Daoy (cell line): ENCODE data around the gene SHF. TPM values are rescaled to one million over a fixed set of nuclear protein-coding genes. Genes with fewer than 3 reads are reported as not detected.
"Not testable (repeated sequence)": the region's sequence is repeated elsewhere in the genome, so short reads cannot be mapped to it uniquely, and the experiment has no call there.

Source experiments
- DNase-seq: peaks from one replicate; pipeline ENCODE4 v3.0.0-alpha.2; 2015; ENCODE audit warnings: low read depth
- total RNA-seq: library from RNA; depleted of rRNA; stranded (reverse); fragments of >200 nt; shearing (Covaris generic); gene quantifications from 2 replicates; pipeline ENCODE4 v1.2.3, GENCODE V29; 2014; rRNA removed

Gene SHF
- total RNA-seq = 0.36 and 1.7 TPM in 2 replicates

GRCh38 chr15:45187894-45188830, at the start of gene SHF:
Gene SHF, minus strand, starts transcription at chr15:45187966. Its CDS starts 15 bp downstream, at chr15:45187951.
- peak; percentile 55 for DNase-seq

GRCh38 chr15:45236806-45237205, 49.0 kb upstream of the SHF start:
- not testable (repeated sequence) for DNase-seq

- DNase-seq = no peak
These were observed 46.9 kb upstream of the SHF start for GRCh38 chr15:45234562-45235235.

GRCh38 chr15:45231864-45232562, 44.2 kb upstream of the SHF start:
- DNase-seq = no peak

- no peak for DNase-seq
These were observed 43.4 kb upstream of the SHF start for GRCh38 chr15:45231132-45231531.

- no peak for DNase-seq
These were observed 42.6 kb upstream of the SHF start for GRCh38 chr15:45230245-45230965.

- DNase-seq = no peak
These were observed 41.2 kb upstream of the SHF start for GRCh38 chr15:45228931-45229330.

GRCh38 chr15:45225506-45226273, 37.9 kb upstream of the SHF start:
- no peak for DNase-seq

- no peak for DNase-seq
These were observed 37.0 kb upstream of the SHF start for GRCh38 chr15:45224621-45225217.

- no peak for DNase-seq
These were observed 34.2 kb upstream of the SHF start for GRCh38 chr15:45221967-45222366.

- DNase-seq = no peak
These were observed 33.4 kb upstream of the SHF start for GRCh38 chr15:45221053-45221599.

- DNase-seq = no peak
These were observed 24.7 kb upstream of the SHF start for GRCh38 chr15:45212493-45212892.

GRCh38 chr15:45205192-45205591, 17.4 kb upstream of the SHF start:
- DNase-seq = peak; percentile 72

GRCh38 chr15:45203182-45203581, 15.4 kb upstream of the SHF start:
- DNase-seq = no peak

- DNase-seq = no peak
These were observed 14.1 kb upstream of the SHF start for GRCh38 chr15:45201869-45202268.

GRCh38 chr15:45201557-45201859, 13.7 kb upstream of the SHF start:
- no peak for DNase-seq

- peak; percentile 90 for DNase-seq
These were observed 13.2 kb upstream of the SHF start for GRCh38 chr15:45200799-45201556.

- DNase-seq = peak; percentile 96
These were observed 12.4 kb upstream of the SHF start for GRCh38 chr15:45200001-45200798.
